MM.1S (cell line): ENCODE data around the gene RRAD.

Source experiments
- DNase-seq: peaks from one replicate; pipeline ENCODE4 v3.0.0-alpha.2; 2015
- H2AFZ ChIP-seq: fragments of 300-600 bp; sonication (generic); 2 replicates; pipeline ENCODE4 v1.6.0; 2016; ENCODE audit warnings: antibody characterized with exemption, low read length
- H3F3A ChIP-seq: fragments of 300-600 bp; sonication (generic); 2 replicates; pipeline ENCODE4 v1.6.1; 2016; ENCODE audit warnings: mild to moderate bottlenecking, antibody characterized with exemption, low read length, moderate library complexity, mixed read lengths; ENCODE audit not compliant: insufficient read depth
- H3K27ac ChIP-seq: fragments of 300-600 bp; sonication (generic); 2 replicates; pipeline ENCODE4 v1.5.1; 2016; ENCODE audit warnings: mild to moderate bottlenecking, low read length
- H3K27me3 ChIP-seq: fragments of 300-600 bp; sonication (generic); replicated peaks from 2 replicates; pipeline ENCODE4 v1.6.0; 2016; ENCODE audit warnings: low read length; ENCODE audit not compliant: insufficient read depth
- H3K36me3 ChIP-seq: fragments of 300-600 bp; sonication (generic); replicated peaks from 2 replicates; pipeline ENCODE4 v1.6.1; 2016; ENCODE audit warnings: mild to moderate bottlenecking, low read length, mixed read lengths; ENCODE audit not compliant: insufficient read depth
- H3K4me1 ChIP-seq: fragments of 300-600 bp; sonication (generic); 2 replicates; pipeline ENCODE4 v1.6.1; 2016; ENCODE audit warnings: low read length, mixed read lengths
- H3K4me2 ChIP-seq: fragments of 300-600 bp; sonication (generic); 2 replicates; pipeline ENCODE4 v1.6.0; 2016; ENCODE audit warnings: low read depth, low read length
- H3K4me3 ChIP-seq: fragments of 300-600 bp; sonication (generic); 2 replicates; pipeline ENCODE4 v1.5.1; 2016; ENCODE audit warnings: low read length, mixed read lengths
- H3K79me2 ChIP-seq: fragments of 300-600 bp; sonication (generic); 2 replicates; pipeline ENCODE4 v1.6.1; 2016; ENCODE audit warnings: mixed run types, low read length, mixed read lengths
- H3K9ac ChIP-seq: fragments of 300-600 bp; sonication (generic); 2 replicates; pipeline ENCODE4 v1.6.1; 2016; ENCODE audit warnings: low read length, mixed read lengths
- H3K9me2 ChIP-seq: fragments of 300-600 bp; sonication (generic); replicated peaks from 2 replicates; pipeline ENCODE4 v1.6.1; 2016; ENCODE audit warnings: mild to moderate bottlenecking, low read length, mixed read lengths; ENCODE audit not compliant: insufficient read depth
- H3K9me3 ChIP-seq: fragments of 300-600 bp; sonication (generic); replicated peaks from 2 replicates; pipeline ENCODE4 v1.6.1; 2016; ENCODE audit warnings: mild to moderate bottlenecking, low read length, mixed read lengths; ENCODE audit not compliant: insufficient read depth
- H4K20me1 ChIP-seq: fragments of 300-600 bp; sonication (generic); 2 replicates; pipeline ENCODE4 v1.6.1; 2016; ENCODE audit warnings: mild to moderate bottlenecking, low read length, moderate library complexity, mixed read lengths; ENCODE audit not compliant: insufficient read depth
- CTCF ChIP-seq: fragments of 300-600 bp; sonication (generic); IDR thresholded peaks from 2 replicates; pipeline ENCODE4 v1.5.1; 2016; ENCODE audit warnings: antibody characterized with exemption, low read length, mixed read lengths
- EZH2 ChIP-seq: fragments of 300-600 bp; sonication (generic); optimal IDR thresholded peaks from 2 replicates; pipeline ENCODE3; 2017; ENCODE audit warnings: low read depth, mild to moderate bottlenecking, antibody characterized with exemption, low read length, mixed read lengths
- EZH2phosphoT487 ChIP-seq: fragments of 300-600 bp; sonication (generic); IDR thresholded peaks from 2 replicates; pipeline ENCODE4 v1.6.1; 2018; ENCODE audit warnings: antibody characterized with exemption, low read length

RRAD gene

GRCh38 chr16:66924527-66925321 is 611 bp downstream of the RRAD start:
- TF ChIP-seq EZH2 (no peak), CTCF (peak; percentile 39)
- no peaks in the 10 kb centered on the region for H3K79me2 ChIP-seq
- H2AFZ ChIP-seq: peak overlapping the region; percentile 82

GRCh38 chr16:66923866-66924265 is 1.5 kb downstream of the RRAD start:
- no peaks in the 10 kb centered on the region for H3F3A ChIP-seq
- no peaks in the 10 kb centered on the region for H3K79me2 ChIP-seq
- H4K20me1 ChIP-seq: no peaks in the 10 kb centered on the region
- H3K4me3 ChIP-seq: no peak overlapping the region
- no peak overlapping the region for H2AFZ ChIP-seq
- DNase-seq: no peak
- no peaks in the 10 kb centered on the region for H3K4me1 ChIP-seq
- no peaks in the 10 kb centered on the region for H3K36me3 ChIP-seq
- H3K4me2 ChIP-seq: no peak overlapping the region
- TF ChIP-seq EZH2 (no peak), CTCF (no peak), EZH2phosphoT487 (no peak)
- peaks cover 58% of the 10 kb centered on the region for H3K27me3 ChIP-seq
- no peaks in the 10 kb centered on the region for H3K9me3 ChIP-seq
- H3K9ac ChIP-seq: no peak overlapping the region
- H3K9me2 ChIP-seq: no peaks in the 10 kb centered on the region
- H3K27ac ChIP-seq: no peak overlapping the region

More at GRCh38 chr16:66924527-66925321, 611 bp downstream of the RRAD start:
- Histone ChIP-seq H3K36me3 (no peaks in the 10 kb centered on the region), H3K4me2 (peak overlapping the region; percentile 87), H3K4me3 (peak overlapping the region; percentile 58), H3K9me3 (no peaks in the 10 kb centered on the region), H3K27me3 (peaks cover 52% of the 10 kb centered on the region), H4K20me1 (no peaks in the 10 kb centered on the region), H3K9ac (peak overlapping the region; percentile 23; the same call in 1 of the 2 replicates), H3F3A (no peaks in the 10 kb centered on the region; the same call in 1 of the 2 replicates), H3K4me1 (no peaks in the 10 kb centered on the region), H3K9me2 (no peaks in the 10 kb centered on the region), H3K27ac (no peak overlapping the region)
- DNase-seq: peak; percentile 27

- TF ChIP-seq CTCF (no peak), EZH2 (no peak), EZH2phosphoT487 (no peak)
- H3K79me2 ChIP-seq: no peaks in the 10 kb centered on the region
- H3K27me3 ChIP-seq: peaks cover 62% of the 10 kb centered on the region
- H2AFZ ChIP-seq: no peak overlapping the region
- no peaks in the 10 kb centered on the region for H4K20me1 ChIP-seq
- H3K4me3 ChIP-seq: no peak overlapping the region
- H3K36me3 ChIP-seq: no peaks in the 10 kb centered on the region
- no peaks in the 10 kb centered on the region for H3K9me3 ChIP-seq
- no peaks in the 10 kb centered on the region for H3F3A ChIP-seq
- H3K27ac ChIP-seq: no peak overlapping the region
- H3K4me1 ChIP-seq: no peaks in the 10 kb centered on the region
- H3K4me2 ChIP-seq: no peak overlapping the region
- DNase-seq: no peak
- H3K9ac ChIP-seq: no peak overlapping the region
- H3K9me2 ChIP-seq: no peaks in the 10 kb centered on the region
Measured at GRCh38 chr16:66923247-66923731, 2.0 kb downstream of the RRAD start.
